Stimulated activated CD4-positive, alpha-beta T cell treated with anti-CD3 and anti-CD28 coated beads, Interleukin-12 subunit alpha, Interleukin-12 subunit beta, amount 100 ng/mL, for 48 hours (primary cell): ENCODE data around the gene VCL.
"Not testable (repeated sequence)": the region's sequence is repeated elsewhere in the genome, so short reads cannot be mapped to it uniquely, and the experiment has no call there.

Experiments
- DNase-seq, 3 donors: peaks; one replicate each; pipeline ENCODE4 v3.0.0-alpha.2; 2020; ENCODE audit warnings: low read depth in 2 of 3, low spot score in 1 of 3

The VCL gene

GRCh38 chr10:73997787-73998622 is at the start of gene VCL:
Gene VCL, plus strand, starts transcription at chr10:73998116. Its CDS starts 92 bp downstream, at chr10:73998208.
- DNase-seq: peak; percentile 87 to 95 (median 91)

GRCh38 chr10:73948947-73949633 is 48.8 kb upstream of the VCL start:
- no peak for DNase-seq

- DNase-seq: no peak
Measured at GRCh38 chr10:73950155-73950948, 47.6 kb upstream of the VCL start.

GRCh38 chr10:73953665-73954064 is 44.3 kb upstream of the VCL start:
- DNase-seq: peak in 2 of 3 donors; percentile 11 to 12

GRCh38 chr10:73954737-73955136 is 43.2 kb upstream of the VCL start:
- no peak for DNase-seq

GRCh38 chr10:73955719-73956118 is 42.2 kb upstream of the VCL start:
- no peak for DNase-seq

GRCh38 chr10:73956476-73957359 is 41.2 kb upstream of the VCL start:
- peak in 2 of 3 donors; percentile 11 to 30 for DNase-seq

- DNase-seq: no peak
Measured at GRCh38 chr10:73959484-73960243, 38.3 kb upstream of the VCL start.

GRCh38 chr10:73962386-73962785 is 35.5 kb upstream of the VCL start:
- no peak for DNase-seq

- not testable (repeated sequence) for DNase-seq
Measured at GRCh38 chr10:73963533-73963932, 34.4 kb upstream of the VCL start.

GRCh38 chr10:73964743-73965142 is 33.2 kb upstream of the VCL start:
- no peak for DNase-seq

- DNase-seq: not testable (repeated sequence)
Measured at GRCh38 chr10:73965267-73965889, 32.5 kb upstream of the VCL start.

GRCh38 chr10:73965890-73966768 is 31.8 kb upstream of the VCL start:
- no peak for DNase-seq

GRCh38 chr10:73967022-73967429 is 30.9 kb upstream of the VCL start:
- no peak for DNase-seq

- no peak for DNase-seq
Measured at GRCh38 chr10:73967544-73967943, 30.4 kb upstream of the VCL start.

- no peak for DNase-seq
Measured at GRCh38 chr10:73968098-73968521, 29.8 kb upstream of the VCL start.

- no peak for DNase-seq
Measured at GRCh38 chr10:73969224-73969841, 28.6 kb upstream of the VCL start.

- DNase-seq: no peak
Measured at GRCh38 chr10:73970845-73971244, 27.1 kb upstream of the VCL start.
